Uterus (tissue), 4 donors: Measurements from ENCODE around the gene RAB3B. TPM values are rescaled to one million over a fixed set of nuclear protein-coding genes. Genes with fewer than 3 reads are reported as not detected.

Source experiments
- DNase-seq, 2 donors: peaks; one replicate each; pipeline ENCODE4 v3.0.0-alpha.2; 2019 to 2020
- H3K27ac ChIP-seq, 2 donors: fragments of 200-600 bp; sonication (generic); 1 replicate in 1 of 2; 2 replicates in 1 of 2; pipeline ENCODE4 v1.5.1; 2016 to 2018
- H3K27me3 ChIP-seq, 2 donors: fragments of 200-600 bp; sonication (generic); one replicate each; pipeline ENCODE4 v1.5.1; 2018 to 2019; ENCODE audit warnings: control low read depth in 1 of 2
- H3K36me3 ChIP-seq, 2 donors: fragments of 200-600 bp; sonication (generic); one replicate each; pipeline ENCODE4 v1.5.1; 2019; ENCODE audit warnings: control low read depth in 1 of 2
- H3K4me1 ChIP-seq, 2 donors: fragments of 200-600 bp; sonication (generic); one replicate each; pipeline ENCODE4 v1.5.1; 2018 to 2019; ENCODE audit warnings: control low read depth in 1 of 2
- H3K4me3 ChIP-seq, 2 donors: fragments of 200-600 bp; sonication (generic); 1 replicate in 1 of 2; 2 replicates in 1 of 2; pipeline ENCODE4 v1.5.1; 2018 to 2019; ENCODE audit warnings: mild to moderate bottlenecking in 1 of 2
- H3K9me3 ChIP-seq, 2 donors: fragments of 200-600 bp; sonication (generic); one replicate each; pipeline ENCODE4 v1.5.1; 2019; ENCODE audit warnings: control low read depth in 1 of 2
- POLR2A ChIP-seq, 2 donors: fragments of 450-650 bp; IDR thresholded peaks; one replicate each; pipeline ENCODE4 v1.6.1; 2016; ENCODE audit warnings: antibody characterized with exemption in 2 of 2, mild to moderate bottlenecking in 1 of 2, moderate library complexity in 1 of 2
- intact Hi-C: fragments of 100-400 bp; cut with DNase I; formaldehyde crosslinking; loops from one replicate; pipeline ENCODE4 v1.15.1; 2023; ENCODE audit warnings: low total_unique reads
- total RNA-seq, 4 donors: library from RNA; depleted of rRNA in 3 of 4; stranded (reverse); fragments of >200 nt in 3 of 4; gene quantifications; one replicate each; pipeline versions ENCODE4 v1.1.0 to v1.2.4, GENCODE V29; 2014 to 2023
- TF ChIP-seq, protein P1 (sequence below), 4 experiments: fragments of 200-600 bp in 2 of 4; fragments of 450-650 bp in 2 of 4; sonication (generic) in 2 of 4; IDR thresholded peaks; one replicate each; pipeline ENCODE4 v1.5.1; 2016 to 2019; ENCODE audit warnings: antibody characterized with exemption in 4 of 4, mild to moderate bottlenecking in 2 of 4, moderate library complexity in 1 of 4
- donor health status: DM: yes; HTN: yes; CAD: no.

The RAB3B gene
- total RNA-seq, 4 donors from 2014 or later, result 0.06 to 0.69 TPM; not detected in 2

DNA sequence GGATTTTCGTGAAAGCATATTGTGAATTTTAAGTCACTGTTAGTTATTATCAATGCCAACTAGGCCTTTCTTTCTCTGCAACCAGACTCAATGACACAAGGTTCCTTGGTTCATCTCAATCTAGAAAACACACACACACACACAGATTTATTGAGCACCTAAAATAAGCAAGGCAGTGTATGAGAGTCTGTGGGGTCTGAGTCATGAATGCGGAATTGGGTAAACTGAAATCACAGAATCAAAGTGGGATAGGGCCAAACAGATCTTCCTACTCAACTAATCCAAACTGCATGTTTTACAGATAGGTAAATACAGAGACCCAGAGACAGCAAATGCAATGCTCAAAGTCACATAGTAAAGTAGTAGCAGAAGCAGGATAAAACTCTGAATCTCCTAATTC, 63.5 kb downstream of the RAB3B start:
- Histone ChIP-seq H3K4me3 (no peak overlapping the region), H3K9me3 (no peaks in the 10 kb centered on the region), H3K27ac (no peak overlapping the region), H3K27me3 (no peaks in the 10 kb centered on the region), H3K4me1 (no peaks in the 10 kb centered on the region), H3K36me3 (no peaks in the 10 kb centered on the region)
- DNase-seq, result no peak
- intact Hi-C loops, result no loop called here
- TF ChIP-seq, protein P1, sequence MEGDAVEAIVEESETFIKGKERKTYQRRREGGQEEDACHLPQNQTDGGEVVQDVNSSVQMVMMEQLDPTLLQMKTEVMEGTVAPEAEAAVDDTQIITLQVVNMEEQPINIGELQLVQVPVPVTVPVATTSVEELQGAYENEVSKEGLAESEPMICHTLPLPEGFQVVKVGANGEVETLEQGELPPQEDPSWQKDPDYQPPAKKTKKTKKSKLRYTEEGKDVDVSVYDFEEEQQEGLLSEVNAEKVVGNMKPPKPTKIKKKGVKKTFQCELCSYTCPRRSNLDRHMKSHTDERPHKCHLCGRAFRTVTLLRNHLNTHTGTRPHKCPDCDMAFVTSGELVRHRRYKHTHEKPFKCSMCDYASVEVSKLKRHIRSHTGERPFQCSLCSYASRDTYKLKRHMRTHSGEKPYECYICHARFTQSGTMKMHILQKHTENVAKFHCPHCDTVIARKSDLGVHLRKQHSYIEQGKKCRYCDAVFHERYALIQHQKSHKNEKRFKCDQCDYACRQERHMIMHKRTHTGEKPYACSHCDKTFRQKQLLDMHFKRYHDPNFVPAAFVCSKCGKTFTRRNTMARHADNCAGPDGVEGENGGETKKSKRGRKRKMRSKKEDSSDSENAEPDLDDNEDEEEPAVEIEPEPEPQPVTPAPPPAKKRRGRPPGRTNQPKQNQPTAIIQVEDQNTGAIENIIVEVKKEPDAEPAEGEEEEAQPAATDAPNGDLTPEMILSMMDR (IDR thresholded peaks at IDR 0.05), result no peak
- no peak for TF ChIP-seq POLR2A (IDR thresholded peaks at IDR 0.05)

DNA sequence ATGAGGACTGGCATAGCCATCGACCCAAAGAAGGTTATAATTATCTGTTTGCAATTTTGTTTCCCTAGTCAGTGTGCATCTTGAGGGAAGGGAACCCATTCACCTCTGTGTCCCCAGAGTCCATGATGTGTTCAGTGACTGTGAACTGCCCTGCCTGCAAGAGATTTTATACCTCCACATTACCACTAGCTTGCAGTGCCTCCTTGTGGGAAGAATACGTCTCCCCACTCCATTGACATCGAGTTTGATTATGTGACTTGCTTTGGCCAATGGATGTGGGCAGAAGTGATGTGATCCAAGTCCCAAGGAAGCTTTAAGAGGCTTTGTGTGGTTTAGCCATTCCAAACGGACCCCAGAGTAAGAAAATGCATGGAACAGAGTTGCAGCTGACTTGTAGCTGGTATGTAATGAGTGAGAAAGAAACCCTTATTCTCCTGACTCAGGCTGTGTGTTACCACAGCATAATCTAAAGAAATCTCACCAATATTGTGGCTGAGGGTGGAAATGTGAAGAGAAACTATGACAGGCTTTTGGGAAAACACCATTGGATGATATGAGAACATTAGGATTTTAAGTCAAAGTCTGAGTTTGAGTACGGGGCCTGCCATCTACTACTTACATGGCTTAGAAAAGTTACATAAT, 64.2 kb downstream of the RAB3B start:
- no peak overlapping the region for H3K4me3 ChIP-seq
- no peak overlapping the region for H3K27ac ChIP-seq
- no peaks in the 10 kb centered on the region for H3K36me3 ChIP-seq
- no peak for DNase-seq
- no peaks in the 10 kb centered on the region for H3K9me3 ChIP-seq
- no peaks in the 10 kb centered on the region for H3K4me1 ChIP-seq
- intact Hi-C loops, result no loop called here
- TF ChIP-seq, protein P1 (IDR thresholded peaks at IDR 0.05), result no peak
- no peak for TF ChIP-seq POLR2A (IDR thresholded peaks at IDR 0.05)
- H3K27me3 ChIP-seq, result no peaks in the 10 kb centered on the region

DNA sequence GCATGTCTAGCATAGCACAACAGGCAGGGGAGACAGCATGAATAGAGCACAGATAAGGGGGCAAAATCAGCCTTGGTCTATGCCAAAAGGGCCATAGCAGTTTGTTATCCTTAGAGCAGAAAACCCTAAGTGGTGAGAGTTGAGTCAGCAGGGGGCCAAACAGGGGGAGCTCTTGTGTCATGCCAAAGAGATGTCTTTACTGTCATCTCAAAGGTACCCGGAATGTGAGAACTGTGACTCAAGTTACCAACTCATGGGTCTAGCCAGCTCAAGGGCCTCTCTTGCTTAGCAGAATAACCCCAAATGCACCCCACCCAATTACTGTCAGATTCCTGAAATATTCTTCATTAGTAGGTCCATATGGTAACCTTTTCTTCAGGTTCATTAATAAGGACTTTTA, 66.0 kb downstream of the RAB3B start:
- no peak for DNase-seq
- no peaks in the 10 kb centered on the region for H3K4me1 ChIP-seq
- no peaks in the 10 kb centered on the region for H3K27me3 ChIP-seq
- no peak overlapping the region for H3K4me3 ChIP-seq
- intact Hi-C loops, result no loop called here
- H3K27ac ChIP-seq, result no peak overlapping the region
- no peak for TF ChIP-seq POLR2A (IDR thresholded peaks at IDR 0.05)
- TF ChIP-seq, protein P1 (IDR thresholded peaks at IDR 0.05), result no peak
- no peaks in the 10 kb centered on the region for H3K9me3 ChIP-seq
- H3K36me3 ChIP-seq, result no peaks in the 10 kb centered on the region

DNA sequence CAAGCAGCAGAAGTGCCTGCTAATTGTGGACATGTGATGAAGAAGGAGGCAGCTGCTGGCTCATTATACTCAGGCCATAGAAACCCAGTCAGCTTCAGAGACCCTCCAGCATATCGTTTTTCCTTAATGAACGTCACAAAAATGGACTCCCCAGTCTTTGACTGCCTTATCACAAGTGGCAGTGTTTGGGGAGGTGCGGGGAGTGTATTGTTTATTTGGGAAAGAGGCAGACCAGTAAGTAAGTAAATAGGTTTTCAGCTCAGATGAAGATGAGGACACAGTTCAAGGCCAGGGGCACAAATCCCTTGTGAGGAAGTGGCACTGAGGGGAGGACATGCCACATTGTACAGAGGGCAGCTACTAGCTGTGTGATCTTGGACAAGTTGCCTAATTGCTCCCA, 68.5 kb downstream of the RAB3B start:
- intact Hi-C loops, result no loop called here
- no peaks in the 10 kb centered on the region for H3K4me1 ChIP-seq
- no peaks in the 10 kb centered on the region for H3K27me3 ChIP-seq
- no peak overlapping the region for H3K4me3 ChIP-seq
- no peak for DNase-seq
- H3K27ac ChIP-seq, result no peak overlapping the region
- no peak for TF ChIP-seq POLR2A (IDR thresholded peaks at IDR 0.05)
- TF ChIP-seq, protein P1 (IDR thresholded peaks at IDR 0.05), result no peak
- H3K36me3 ChIP-seq, result no peaks in the 10 kb centered on the region
- no peaks in the 10 kb centered on the region for H3K9me3 ChIP-seq

DNA sequence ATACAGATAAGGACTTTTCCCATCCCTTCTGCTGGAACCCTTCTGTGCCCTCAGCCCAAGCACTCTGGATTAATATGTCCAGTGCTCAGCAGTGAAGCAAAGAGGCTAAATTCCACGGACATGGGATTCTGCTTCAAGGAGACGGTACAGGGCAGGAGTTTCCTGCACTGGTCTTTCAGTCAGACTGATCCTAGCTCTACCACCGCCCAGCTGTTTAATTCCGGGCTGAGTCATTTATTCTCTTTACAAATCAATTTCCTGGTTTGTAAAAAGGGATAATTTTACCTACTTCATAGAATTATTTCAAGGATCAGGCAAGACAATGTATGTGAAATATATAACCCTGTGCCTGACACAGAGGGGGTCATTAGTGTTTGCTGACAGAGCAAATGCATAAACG, 70.4 kb downstream of the RAB3B start:
- intact Hi-C loops, result no loop called here
- H3K4me1 ChIP-seq, result no peaks in the 10 kb centered on the region
- H3K4me3 ChIP-seq, result no peak overlapping the region
- DNase-seq, result no peak
- no peak overlapping the region for H3K27ac ChIP-seq
- H3K9me3 ChIP-seq, result no peaks in the 10 kb centered on the region
- H3K27me3 ChIP-seq, result no peaks in the 10 kb centered on the region
- TF ChIP-seq, protein P1 (IDR thresholded peaks at IDR 0.05), result no peak
- no peak for TF ChIP-seq POLR2A (IDR thresholded peaks at IDR 0.05)
- no peaks in the 10 kb centered on the region for H3K36me3 ChIP-seq
